AG08396 (cell line): ENCODE results near the gene SRP54.
A peak's percentile ranks its signal among the peaks of the same experiment; 100 is the strongest.
"Not testable (repeated sequence)": the region's sequence is repeated elsewhere in the genome, so short reads cannot be mapped to it uniquely, and the experiment has no call there.

Experiments
- DNase-seq: peaks from one replicate; pipeline ENCODE4 v3.0.0; 2012; ENCODE audit warnings: low spot score, mixed read lengths

The SRP54 gene

GRCh38 chr14:34982421-34983147 lies at the start of gene SRP54:
TSS of gene SRP54 (plus strand) at chr14:34982992. CDS start at chr14:34996710, 13,718 bp downstream.
- DNase-seq: peak; percentile 97

- DNase-seq: no peak
Observed at GRCh38 chr14:34933301-34933700, 49.5 kb upstream of the SRP54 start.

- DNase-seq: no peak
Observed at GRCh38 chr14:34935488-34935887, 47.3 kb upstream of the SRP54 start.

- no peak for DNase-seq
Observed at GRCh38 chr14:34937442-34937841, 45.4 kb upstream of the SRP54 start.

GRCh38 chr14:34937876-34938275 lies 44.9 kb upstream of the SRP54 start:
- no peak for DNase-seq

GRCh38 chr14:34943506-34943905 lies 39.3 kb upstream of the SRP54 start:
- no peak for DNase-seq

- no peak for DNase-seq
Observed at GRCh38 chr14:34944744-34945143, 38.0 kb upstream of the SRP54 start.

GRCh38 chr14:34946699-34947098 lies 36.1 kb upstream of the SRP54 start:
- DNase-seq: no peak

- DNase-seq: no peak
Observed at GRCh38 chr14:34951286-34951685, 31.5 kb upstream of the SRP54 start.

- no peak for DNase-seq
Observed at GRCh38 chr14:34956931-34957330, 25.9 kb upstream of the SRP54 start.

GRCh38 chr14:34957771-34958286 lies 25.0 kb upstream of the SRP54 start:
- no peak for DNase-seq

- not testable (repeated sequence) for DNase-seq
Observed at GRCh38 chr14:34962106-34962505, 20.7 kb upstream of the SRP54 start.

GRCh38 chr14:34964977-34965764 lies 17.6 kb upstream of the SRP54 start:
- DNase-seq: no peak

GRCh38 chr14:34965912-34966311 lies 16.9 kb upstream of the SRP54 start:
- DNase-seq: no peak

GRCh38 chr14:34966413-34966812 lies 16.4 kb upstream of the SRP54 start:
- no peak for DNase-seq

- no peak for DNase-seq
Observed at GRCh38 chr14:34970665-34971064, 12.1 kb upstream of the SRP54 start.

GRCh38 chr14:34971381-34971780 lies 11.4 kb upstream of the SRP54 start:
- DNase-seq: peak; percentile 21

GRCh38 chr14:34971801-34972200 lies 11.0 kb upstream of the SRP54 start:
- no peak for DNase-seq

GRCh38 chr14:34978444-34978843 lies 4.3 kb upstream of the SRP54 start:
- DNase-seq: no peak

GRCh38 chr14:34980337-34980900 lies 2.4 kb upstream of the SRP54 start:
- DNase-seq: no peak

- DNase-seq: no peak
Observed at GRCh38 chr14:34981743-34982420, 910 bp upstream of the SRP54 start.

GRCh38 chr14:34983148-34983760 lies 462 bp downstream of the SRP54 start:
- DNase-seq: no peak
